CD14-positive monocyte (primary cell): ENCODE measurements around the gene TTBK1. TPM values are rescaled to one million over a fixed set of nuclear protein-coding genes. Genes with fewer than 3 reads are reported as not detected.
A peak's percentile ranks its signal among the peaks of the same experiment; 100 is the strongest.

ENCODE experiments used
- DNase-seq, 3 donors: peaks; one replicate each; pipeline ENCODE4 v3.0.0-alpha.2; 2011 to 2022
- H2AFZ ChIP-seq: 2 replicates; pipeline ENCODE4 v1.6.0; 2012; ENCODE audit warnings: mild to moderate bottlenecking, low read depth, low read length, inconsistent platforms; ENCODE audit not compliant: insufficient read depth, poor library complexity, severe bottlenecking
- H3K27ac ChIP-seq, 2 donors: 1 replicate in 1 of 2; 2 replicates in 1 of 2; pipeline ENCODE4 v1.5.1; 2012 to 2013; ENCODE audit warnings: low read length in 2 of 2, control low read depth in 1 of 2, inconsistent platforms in 1 of 2, low read depth in 1 of 2, mild to moderate bottlenecking in 1 of 2
- H3K27me3 ChIP-seq, 2 donors: one replicate each; pipeline versions ENCODE4 v1.6.0 to v1.6.1; 2011 to 2013; ENCODE audit warnings: low read length in 2 of 2; ENCODE audit not compliant: control insufficient read depth in 2 of 2, insufficient read depth in 2 of 2
- H3K36me3 ChIP-seq, 2 donors: replicated peaks in 1 of 2; 1 replicate in 1 of 2; 2 replicates in 1 of 2; pipeline versions ENCODE4 v1.5.1 to v1.6.1; 2012 to 2013; ENCODE audit warnings: low read length in 2 of 2, control low read depth in 1 of 2, inconsistent platforms in 1 of 2, mild to moderate bottlenecking in 1 of 2; ENCODE audit not compliant: insufficient read depth in 2 of 2, control insufficient read depth in 1 of 2
- H3K4me1 ChIP-seq, 2 donors: 1 replicate in 1 of 2; 2 replicates in 1 of 2; pipeline versions ENCODE4 v1.5.1 to v1.6.1; 2012 to 2013; ENCODE audit warnings: low read length in 2 of 2, control low read depth in 1 of 2, inconsistent platforms in 1 of 2, mild to moderate bottlenecking in 1 of 2, moderate library complexity in 1 of 2; ENCODE audit not compliant: insufficient read depth in 2 of 2, control insufficient read depth in 1 of 2
- H3K4me2 ChIP-seq: replicated peaks from 2 replicates; pipeline ENCODE3; 2012; ENCODE audit warnings: low read length, moderate library complexity, mild to moderate bottlenecking; ENCODE audit not compliant: poor library complexity, severe bottlenecking; ENCODE audit errors: extremely low read depth
- H3K4me3 ChIP-seq, 3 experiments: fragments of 200-600 bp in 1 of 3; sonication (generic) in 1 of 3; replicated peaks in 1 of 3; 1 replicate in 2 of 3; 2 replicates in 1 of 3; pipeline ENCODE4 v1.5.1; 2011 to 2013; ENCODE audit warnings: low read length in 3 of 3, mild to moderate bottlenecking in 3 of 3, control low read depth in 2 of 3, low read depth in 2 of 3, inconsistent platforms in 1 of 3, moderate library complexity in 1 of 3
- H3K79me2 ChIP-seq: 2 replicates; pipeline ENCODE4 v1.6.0; 2012; ENCODE audit warnings: mild to moderate bottlenecking, control low read depth, inconsistent platforms, low read length, moderate library complexity; ENCODE audit not compliant: insufficient read depth
- H3K9ac ChIP-seq: 2 replicates; pipeline ENCODE4 v1.6.0; 2017; ENCODE audit warnings: low read length, mild to moderate bottlenecking; ENCODE audit not compliant: insufficient read depth, poor library complexity, severe bottlenecking
- H3K9me3 ChIP-seq, 2 donors: replicated peaks in 1 of 2; 1 replicate in 1 of 2; 2 replicates in 1 of 2; pipeline versions ENCODE4 v1.5.1 to v1.6.1; 2012 to 2013; ENCODE audit warnings: low read length in 2 of 2, control low read depth in 1 of 2; ENCODE audit not compliant: control insufficient read depth in 1 of 2, insufficient read depth in 1 of 2
- H4K20me1 ChIP-seq: 2 replicates; pipeline ENCODE4 v1.6.0; 2012; ENCODE audit warnings: mild to moderate bottlenecking, low read length, control low read depth, moderate library complexity; ENCODE audit not compliant: insufficient read depth
- H3K27ac Mint-ChIP-seq, 7 donors: one replicate each; pipeline ENCODE4 v1.8.0; 2020; ENCODE audit warnings: mild to moderate bottlenecking in 7 of 7, mixed read lengths in 7 of 7, moderate library complexity in 6 of 7, inconsistent platforms in 2 of 7
- H3K27me3 Mint-ChIP-seq, 3 donors: one replicate each; pipeline ENCODE4 v1.8.0; 2021 to 2022; ENCODE audit warnings: low read depth in 3 of 3, mild to moderate bottlenecking in 3 of 3, mixed read lengths in 3 of 3, moderate library complexity in 3 of 3, inconsistent platforms in 1 of 3
- H3K36me3 Mint-ChIP-seq, 2 donors: one replicate each; pipeline ENCODE4 v1.8.0; 2020; ENCODE audit warnings: mixed read lengths in 2 of 2, inconsistent platforms in 1 of 2, mild to moderate bottlenecking in 1 of 2
- H3K4me1 Mint-ChIP-seq: one replicate; pipeline ENCODE4 v1.8.0; 2020; ENCODE audit warnings: mild to moderate bottlenecking, mixed read lengths
- H3K4me3 Mint-ChIP-seq, 2 donors: one replicate each; pipeline ENCODE4 v1.8.0; 2020; ENCODE audit warnings: mild to moderate bottlenecking in 2 of 2, mixed read lengths in 2 of 2, moderate library complexity in 1 of 2
- H3K9me3 Mint-ChIP-seq, 7 donors: one replicate each; pipeline ENCODE4 v1.8.0; 2020 to 2022; ENCODE audit warnings: mixed read lengths in 7 of 7, mild to moderate bottlenecking in 6 of 7, moderate library complexity in 6 of 7, inconsistent platforms in 2 of 7
- WGBS: methylation state at CpG from one replicate; pipeline ENCODE4 v1.1.5; 2013; ENCODE audit warnings: missing lambda C conversion rate; ENCODE audit not compliant: insufficient coverage; 5-methylcytosine and 5-hydroxymethylcytosine counted together
- intact Hi-C, 2 donors: fragments of 100-400 bp; cut with micrococcal nuclease; formaldehyde crosslinking; loops; one replicate each; pipeline versions ENCODE4 v1.15.0 to v1.15.1; 2023
- polyA plus RNA-seq, 3 donors: library from polyadenylated mRNA; depleted of rRNA in 1 of 3; unstranded in 2 of 3; stranded (reverse) in 1 of 3; fragments of 300-500 nt in 2 of 3; fragments of >200 nt in 1 of 3; fragmentation: Illumina TruSeq in 2 of 3; gene quantifications; 1 replicate in 2 of 3; 2 replicates in 1 of 3; pipeline ENCODE4 v1.2.3, GENCODE V29; 2012 to 2021
- TF ChIP-seq, protein P1 (sequence below): fragments of 200-600 bp; IDR thresholded peaks from one replicate; pipeline ENCODE4 v1.8.0; 2022; ENCODE audit warnings: antibody characterized with exemption, mild to moderate bottlenecking

TTBK1 gene
- polyA plus RNA-seq, 3 donors: not detected

DNA sequence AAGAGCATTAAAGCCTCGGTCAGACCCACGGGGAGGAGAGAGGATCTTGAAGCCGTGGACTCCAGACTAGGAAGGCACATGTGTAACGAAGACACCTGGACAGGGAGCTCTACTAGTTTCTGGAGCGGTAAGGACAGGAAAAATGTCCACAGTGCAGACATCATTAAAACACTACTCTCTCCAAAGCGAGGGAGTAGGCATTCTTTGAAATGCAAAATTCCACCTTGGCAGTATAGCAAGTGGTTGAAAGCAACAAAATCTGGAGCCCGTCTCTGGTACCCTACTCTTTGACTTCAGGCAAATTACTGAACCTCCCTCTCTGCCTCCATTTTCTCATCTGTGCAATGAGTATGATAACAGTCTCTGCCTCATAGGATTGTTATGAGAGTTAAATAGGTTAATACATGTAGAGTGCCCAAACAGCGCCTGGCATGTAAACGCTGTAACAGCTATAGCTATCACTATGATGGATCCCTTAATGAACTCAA, 65.8 kb downstream of the TTBK1 start:
- H2AFZ ChIP-seq: peak overlapping the region; percentile 66
- TF ChIP-seq, protein P1, sequence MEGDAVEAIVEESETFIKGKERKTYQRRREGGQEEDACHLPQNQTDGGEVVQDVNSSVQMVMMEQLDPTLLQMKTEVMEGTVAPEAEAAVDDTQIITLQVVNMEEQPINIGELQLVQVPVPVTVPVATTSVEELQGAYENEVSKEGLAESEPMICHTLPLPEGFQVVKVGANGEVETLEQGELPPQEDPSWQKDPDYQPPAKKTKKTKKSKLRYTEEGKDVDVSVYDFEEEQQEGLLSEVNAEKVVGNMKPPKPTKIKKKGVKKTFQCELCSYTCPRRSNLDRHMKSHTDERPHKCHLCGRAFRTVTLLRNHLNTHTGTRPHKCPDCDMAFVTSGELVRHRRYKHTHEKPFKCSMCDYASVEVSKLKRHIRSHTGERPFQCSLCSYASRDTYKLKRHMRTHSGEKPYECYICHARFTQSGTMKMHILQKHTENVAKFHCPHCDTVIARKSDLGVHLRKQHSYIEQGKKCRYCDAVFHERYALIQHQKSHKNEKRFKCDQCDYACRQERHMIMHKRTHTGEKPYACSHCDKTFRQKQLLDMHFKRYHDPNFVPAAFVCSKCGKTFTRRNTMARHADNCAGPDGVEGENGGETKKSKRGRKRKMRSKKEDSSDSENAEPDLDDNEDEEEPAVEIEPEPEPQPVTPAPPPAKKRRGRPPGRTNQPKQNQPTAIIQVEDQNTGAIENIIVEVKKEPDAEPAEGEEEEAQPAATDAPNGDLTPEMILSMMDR: no peak
- Mint-ChIP-seq H3K4me1 (peaks cover 61% of the 10 kb centered on the region), H3K27me3 (peaks cover 0 to 2% (median 0%) of the 10 kb centered on the region in 3 donors), H3K9me3 (peaks cover 0 to 3% (median 0%) of the 10 kb centered on the region in 7 donors), H3K27ac (peak overlapping the region in 3 of 7 donors; percentile 13 to 70 (median 66)), H3K36me3 (no peaks in the 10 kb centered on the region), H3K4me3 (peak overlapping the region; percentile 80 to 88)
- peak overlapping the region; percentile 81 for H3K4me2 ChIP-seq
- H3K9ac ChIP-seq: peak overlapping the region; percentile 5
- intact Hi-C loops: no loop called here
- 38% methylated on average over 4 of the region's 9 CpGs for WGBS
- no peaks in the 10 kb centered on the region for H4K20me1 ChIP-seq
- H3K79me2 ChIP-seq: no peaks in the 10 kb centered on the region
- no peaks in the 10 kb centered on the region for H3K27me3 ChIP-seq
- no peak overlapping the region for H3K27ac ChIP-seq
- no peaks in the 10 kb centered on the region for H3K36me3 ChIP-seq
- H3K4me1 ChIP-seq: peaks cover 59 to 65% of the 10 kb centered on the region in 2 donors
- H3K9me3 ChIP-seq: no peaks in the 10 kb centered on the region
- H3K4me3 ChIP-seq: peak overlapping the region; percentile 24 to 73 (median 37)
- no peak for DNase-seq

DNA sequence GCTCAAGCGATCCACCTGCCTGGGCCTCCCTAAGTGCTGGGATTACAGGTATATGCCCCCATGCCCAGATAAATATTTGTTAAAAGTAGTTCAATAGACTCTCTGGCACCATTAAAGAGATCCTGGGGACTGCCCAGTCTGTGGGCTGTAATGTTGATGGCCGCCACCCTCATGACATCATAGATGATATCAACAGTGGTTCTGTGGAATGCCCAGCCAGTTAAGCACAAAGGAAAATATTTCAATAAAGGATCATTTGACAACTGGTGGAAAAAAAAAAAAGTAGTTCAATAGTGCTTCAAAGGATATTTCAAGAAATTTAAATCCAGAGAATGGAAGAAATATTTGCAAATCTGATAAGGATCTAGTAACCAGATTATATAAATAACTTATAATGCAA, 66.9 kb downstream of the TTBK1 start:
- TF ChIP-seq, protein P1: no peak

More for the DNA sequence above, 66.9 kb downstream of the TTBK1 start:
- peaks cover 72% of the 10 kb centered on the region for H3K4me1 Mint-ChIP-seq
- no peak overlapping the region for H3K9ac ChIP-seq
- peaks cover 0 to 2% (median 0%) of the 10 kb centered on the region in 3 donors for H3K27me3 Mint-ChIP-seq
- no peaks in the 10 kb centered on the region for H3K36me3 ChIP-seq
- H3K4me2 ChIP-seq: peak overlapping the region; percentile 39
- no peak overlapping the region for H2AFZ ChIP-seq
- H4K20me1 ChIP-seq: no peaks in the 10 kb centered on the region
- peaks cover 0 to under 1% of the 10 kb centered on the region in 2 donors for H3K36me3 Mint-ChIP-seq
- H3K79me2 ChIP-seq: no peaks in the 10 kb centered on the region
- intact Hi-C loops: no loop called here
- H3K27me3 ChIP-seq: no peaks in the 10 kb centered on the region
- no peak overlapping the region for H3K27ac ChIP-seq
- no peak overlapping the region for H3K4me3 Mint-ChIP-seq
- peaks cover 0 to 3% (median 0%) of the 10 kb centered on the region in 7 donors for H3K9me3 Mint-ChIP-seq
- no CpG with 5 or more reads among the region's 2 CpGs for WGBS
- H3K9me3 ChIP-seq: no peaks in the 10 kb centered on the region
- peak overlapping the region in 4 of 7 donors; percentile 39 to 69 (median 52) for H3K27ac Mint-ChIP-seq
- DNase-seq: no peak
- H3K4me3 ChIP-seq: no peak overlapping the region
- peaks cover 70 to 76% of the 10 kb centered on the region in 2 donors for H3K4me1 ChIP-seq
